SK-N-SH (cell line): Measurements from ENCODE around the gene MMS19.

Experiments used
- CTCF ChIP-seq: fragments of 200-600 bp; sonication (generic); IDR thresholded peaks from 2 replicates; pipeline ENCODE4 v1.6.1; 2017; ENCODE audit warnings: antibody characterized with exemption, mild to moderate bottlenecking, moderate library complexity
- ELF1 ChIP-seq: IDR thresholded peaks from 2 replicates; pipeline ENCODE4 v1.4.0; 2012
- EP300 ChIP-seq, 2 experiments: IDR thresholded peaks; 2 replicates each; pipeline versions ENCODE4 v1.4.0 to v1.6.1; 2012; ENCODE audit warnings: borderline replicate concordance in 1 of 2, low read depth in 1 of 2, low read length in 1 of 2
- EZH2phosphoT487 ChIP-seq: fragments of 200-600 bp; sonication (generic); IDR thresholded peaks from 2 replicates; pipeline ENCODE4 v1.6.1; 2017; ENCODE audit warnings: low read depth, mixed run types, mild to moderate bottlenecking, antibody characterized with exemption, moderate library complexity, borderline replicate concordance
- GABPA ChIP-seq: IDR thresholded peaks from 2 replicates; pipeline ENCODE4 v1.4.0; 2012; ENCODE audit warnings: low read depth, mild to moderate bottlenecking
- NRF1 ChIP-seq: IDR thresholded peaks from 2 replicates; pipeline ENCODE4 v1.6.1; 2012; ENCODE audit warnings: low read depth, mild to moderate bottlenecking, low read length
- PBX3 ChIP-seq: IDR thresholded peaks from 2 replicates; pipeline ENCODE4; 2012
- RCOR1 ChIP-seq: fragments of 150-350 bp; IDR thresholded peaks from 2 replicates; pipeline ENCODE4 v1.6.1; 2017; ENCODE audit warnings: antibody characterized with exemption, low read length
- REST ChIP-seq: IDR thresholded peaks from 2 replicates; pipeline ENCODE4 v1.6.1; 2012; ENCODE audit warnings: mild to moderate bottlenecking, low read depth, low read length, moderate library complexity
- TAF1 ChIP-seq: IDR thresholded peaks from 2 replicates; pipeline ENCODE4 v1.6.1; 2012; ENCODE audit warnings: low read depth, mild to moderate bottlenecking, low read length, moderate library complexity, borderline replicate concordance
- TCF12 ChIP-seq: IDR thresholded peaks from 2 replicates; pipeline ENCODE4 v1.4.0; 2012
- USF2 ChIP-seq: fragments of 150-350 bp; IDR thresholded peaks from 2 replicates; pipeline ENCODE4 v1.6.1; 2017; ENCODE audit warnings: antibody characterized with exemption, low read length, low read depth, borderline replicate concordance
- YY1 ChIP-seq: IDR thresholded peaks from 2 replicates; pipeline ENCODE4 v1.4.0; 2012; ENCODE audit warnings: low read depth, mild to moderate bottlenecking
- TF ChIP-seq, protein P1 (sequence below): IDR thresholded peaks from 2 replicates; pipeline ENCODE4 v1.4.0; 2012; ENCODE audit warnings: low read depth

DNA sequence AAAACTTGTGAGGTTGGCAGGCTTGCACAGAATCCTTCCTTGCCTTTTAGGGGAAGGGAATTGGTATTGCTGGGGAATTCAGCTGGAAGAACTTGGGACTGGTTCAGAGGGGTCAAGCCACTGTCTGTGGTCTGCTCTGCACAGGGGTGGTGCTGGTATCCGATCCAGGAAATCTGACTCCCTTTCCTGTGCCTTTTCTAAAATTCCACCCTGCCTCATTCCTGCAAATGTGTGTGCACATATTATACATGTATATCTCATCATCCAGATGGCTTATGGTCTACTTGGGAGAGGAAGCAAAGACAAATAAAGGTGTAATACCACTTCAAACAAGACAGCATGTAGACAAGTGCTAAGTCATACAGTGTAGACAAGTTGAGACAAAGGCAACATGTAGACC lies 14.8 kb upstream of the MMS19 start:
- no peak for TF ChIP-seq RCOR1
- no peak for TF ChIP-seq USF2
- no peak for TF ChIP-seq YY1
- TF ChIP-seq CTCF, result no peak
- no peak for TF ChIP-seq TAF1
- no peak for TF ChIP-seq NRF1
- TF ChIP-seq, protein P1, sequence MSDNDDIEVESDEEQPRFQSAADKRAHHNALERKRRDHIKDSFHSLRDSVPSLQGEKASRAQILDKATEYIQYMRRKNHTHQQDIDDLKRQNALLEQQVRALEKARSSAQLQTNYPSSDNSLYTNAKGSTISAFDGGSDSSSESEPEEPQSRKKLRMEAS, result no peak
- no peak for TF ChIP-seq TCF12
- TF ChIP-seq GABPA, result no peak
- TF ChIP-seq EP300 (IDR thresholded peaks at IDR 0.05; ENCODE audit: borderline replicate concordance in 1 of 2, low read depth in 1 of 2, low read length in 1 of 2), result no peak
- TF ChIP-seq EZH2phosphoT487, result no peak
- TF ChIP-seq REST, result no peak
- TF ChIP-seq PBX3, result no peak
- no peak for TF ChIP-seq ELF1
